Upper lobe of left lung (tissue), 4 donors: Measurements from ENCODE around the gene PCNX3.

Source experiments
- CTCF ChIP-seq, 6 experiments: fragments of 450-650 bp in 4 of 6; fragments of 200-600 bp in 2 of 6; sonication (generic) in 2 of 6; IDR thresholded peaks; one replicate each; pipeline ENCODE4 v1.5.1; 2016 to 2019; ENCODE audit warnings: antibody characterized with exemption in 6 of 6
- POLR2A ChIP-seq, 4 donors: fragments of 450-650 bp; IDR thresholded peaks; one replicate each; pipeline ENCODE4 v1.5.1; 2016 to 2017; ENCODE audit warnings: antibody characterized with exemption in 4 of 4, mild to moderate bottlenecking in 2 of 4

- no peak for TF ChIP-seq CTCF (IDR thresholded peaks at IDR 0.05)
- TF ChIP-seq POLR2A (IDR thresholded peaks at IDR 0.05): no peak
Measured at GRCh38 chr11:65645710-65646109, 30.1 kb downstream of the PCNX3 start.
